COLO668 (cell line): ENCODE results near the gene PLEKHJ1.
"Not testable (repeated sequence)": the region's sequence is repeated elsewhere in the genome, so short reads cannot be mapped to it uniquely, and the experiment has no call there.

Experiments used
- DNase-seq: peaks from one replicate; lab custom pipeline; 2025; ENCODE audit not compliant: unreplicated experiment; lab: John Stamatoyannopoulos, UW

PLEKHJ1 gene, protein sequence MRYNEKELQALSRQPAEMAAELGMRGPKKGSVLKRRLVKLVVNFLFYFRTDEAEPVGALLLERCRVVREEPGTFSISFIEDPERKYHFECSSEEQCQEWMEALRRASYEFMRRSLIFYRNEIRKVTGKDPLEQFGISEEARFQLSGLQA

DNA sequence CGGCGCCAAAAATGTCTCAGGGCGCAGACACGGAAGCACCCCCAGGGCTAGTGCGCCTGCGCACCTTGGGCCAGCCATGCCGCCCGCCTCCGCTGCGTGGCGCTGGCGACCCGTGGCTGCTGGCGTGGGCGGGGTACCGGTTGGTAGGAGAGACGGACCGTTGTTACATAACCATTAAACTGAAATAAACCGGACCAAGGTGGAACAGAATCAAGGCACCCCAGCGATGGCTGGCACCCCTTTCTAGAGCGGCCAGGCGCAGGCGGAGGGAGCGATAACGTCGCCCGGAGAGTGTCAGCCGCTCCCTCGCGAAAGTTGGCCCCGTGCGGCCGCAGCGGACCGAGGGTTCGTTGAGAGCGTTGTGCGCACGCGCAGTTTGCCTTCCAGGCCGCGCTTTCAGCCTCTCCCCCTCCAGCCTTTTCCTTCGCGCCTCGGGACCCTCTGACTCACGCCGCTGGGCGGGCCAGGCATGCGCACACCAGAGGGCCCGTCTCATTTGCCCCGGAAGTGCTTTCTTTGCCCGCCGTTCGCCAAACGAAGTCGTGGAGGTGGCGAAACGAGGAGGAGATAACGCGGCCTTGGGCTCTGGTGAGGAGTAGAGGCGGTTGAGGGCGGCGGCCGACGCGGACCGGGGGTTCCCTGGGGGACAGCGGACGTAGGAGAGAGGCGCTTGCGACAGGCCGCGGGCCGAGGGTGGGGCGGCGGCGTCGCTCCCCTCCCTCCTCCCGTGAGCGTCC lies at the start of gene PLEKHJ1, which contains the start of gene SF3A2:
TSS of gene PLEKHJ1 (minus strand) at position 16 of the 737 bp plus-strand sequence. CDS start 81 bp downstream, outside the sequence.
TSS of gene SF3A2 (plus strand) at position 511 of the 737 bp plus-strand sequence. CDS start 6,595 bp downstream, outside the sequence.
- DNase-seq = peak; percentile 98

DNA sequence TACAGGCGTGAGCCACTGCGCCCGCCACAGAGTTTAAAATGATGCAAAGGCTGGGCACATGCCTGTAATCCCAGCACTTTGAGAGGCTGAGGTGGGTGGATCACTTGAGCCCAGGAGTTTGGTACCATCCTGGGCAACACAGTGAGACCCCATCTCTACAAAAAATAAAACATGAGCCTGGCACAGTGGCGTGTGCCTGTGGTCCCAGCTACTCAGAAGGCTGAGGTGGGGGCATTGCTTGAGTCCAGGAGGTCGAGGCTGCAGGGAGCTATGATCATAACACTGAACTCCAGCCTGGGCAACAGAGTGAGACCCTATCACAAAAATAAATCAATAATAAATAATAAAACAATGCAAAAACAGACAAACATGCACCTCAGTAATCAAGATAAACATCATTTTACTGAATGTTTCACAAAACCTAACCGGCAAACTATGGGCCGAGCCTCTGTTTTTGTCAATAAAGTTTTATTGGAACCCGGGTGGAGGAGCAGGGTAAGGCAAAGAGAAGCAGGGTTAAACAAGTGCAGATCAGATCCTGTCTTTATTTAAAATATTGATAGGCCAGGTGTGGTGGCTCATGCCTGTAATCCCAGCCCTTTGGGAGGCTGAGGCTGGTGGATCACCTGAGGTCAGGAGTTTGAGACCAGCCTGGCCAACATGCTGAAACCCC lies 47.8 kb upstream of the PLEKHJ1 start:
- no peak for DNase-seq

DNA sequence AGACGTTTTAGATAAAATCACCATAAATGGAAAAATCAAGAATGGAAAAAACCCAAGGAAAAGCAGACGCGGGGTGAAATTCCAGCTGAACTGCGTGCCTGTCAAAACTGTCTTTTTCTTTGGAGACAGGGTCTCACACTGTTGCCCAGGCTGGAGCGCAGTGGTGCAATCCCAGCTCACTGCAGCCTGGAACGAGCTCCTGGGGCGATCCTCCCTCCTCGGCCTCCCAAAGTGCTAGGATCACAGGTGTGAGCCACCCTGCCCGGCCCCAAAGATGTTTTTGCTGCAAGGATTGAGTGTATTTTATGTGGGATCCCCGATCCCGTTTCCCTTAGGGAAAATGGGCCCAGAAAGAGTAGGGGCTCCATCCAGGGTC lies 46.7 kb upstream of the PLEKHJ1 start:
- no peak for DNase-seq

GRCh38 chr19:2282062-2282861 lies 46.1 kb upstream of the PLEKHJ1 start, which contains the start of gene PEAK3:
Gene PEAK3, minus strand, starts transcription at chr19:2282175. Its CDS starts 1,244 bp downstream, at chr19:2280931.
- no peak for DNase-seq

GRCh38 chr19:2281265-2282061 lies 45.3 kb upstream of the PLEKHJ1 start:
- DNase-seq = not testable (repeated sequence)

GRCh38 chr19:2280633-2281264 lies 44.6 kb upstream of the PLEKHJ1 start:
- DNase-seq = no peak

GRCh38 chr19:2278459-2279158 lies 42.5 kb upstream of the PLEKHJ1 start:
- no peak for DNase-seq

DNA sequence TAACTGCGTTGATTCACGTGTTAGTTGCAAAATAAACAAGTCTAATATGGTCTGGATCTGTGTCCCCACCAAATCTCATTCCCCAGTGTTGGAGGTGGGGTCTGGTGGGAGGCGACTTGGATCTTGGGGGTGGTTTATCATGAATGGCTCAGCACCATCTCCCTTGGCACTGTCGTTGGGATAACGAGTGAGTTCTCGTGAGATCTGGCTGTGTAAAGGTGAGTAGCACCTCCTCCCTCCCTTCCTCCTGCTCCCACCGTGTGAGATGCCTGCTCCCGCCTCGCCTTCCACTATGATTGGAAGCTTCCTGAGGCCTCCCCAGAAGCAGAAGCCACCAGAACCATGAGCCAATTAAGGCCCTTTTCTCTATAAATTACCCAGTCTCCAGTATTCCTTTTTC lies 41.0 kb upstream of the PLEKHJ1 start:
- no peak for DNase-seq

GRCh38 chr19:2276429-2276986 lies 40.4 kb upstream of the PLEKHJ1 start:
- DNase-seq = no peak

- DNase-seq = no peak
These were observed 39.7 kb upstream of the PLEKHJ1 start for GRCh38 chr19:2275588-2276428.

DNA sequence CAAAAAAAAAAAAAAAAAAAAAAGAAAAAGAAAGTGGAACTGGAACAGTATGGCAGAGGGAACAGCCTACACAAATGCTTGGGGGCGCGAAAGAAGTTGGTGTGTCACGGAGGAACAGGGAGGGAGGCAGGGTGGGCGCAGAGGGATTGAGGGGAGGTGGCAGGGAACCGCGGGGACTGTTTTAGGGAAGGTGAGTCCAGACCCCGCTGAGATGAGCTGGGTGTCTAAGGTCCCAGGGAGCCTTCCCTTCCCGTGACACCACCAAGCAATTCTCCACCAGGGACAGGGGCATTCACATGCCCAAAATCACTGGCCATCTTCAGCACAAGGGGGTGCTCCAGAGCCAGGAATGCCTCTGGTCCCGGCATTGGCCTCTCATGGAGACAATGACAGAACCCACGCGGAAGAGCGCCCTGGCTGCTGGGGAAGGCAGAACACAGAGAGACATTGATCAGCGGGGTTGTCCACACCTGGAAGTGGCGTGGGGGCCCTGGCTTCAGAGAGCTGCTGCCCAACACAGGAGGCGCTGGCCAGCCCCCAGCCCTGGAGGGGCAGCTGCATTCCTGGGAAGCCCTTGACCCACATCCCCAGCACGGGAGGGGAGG lies 38.9 kb upstream of the PLEKHJ1 start:
- DNase-seq = peak; percentile 80

- no peak for DNase-seq
These were observed 38.1 kb upstream of the PLEKHJ1 start for GRCh38 chr19:2274185-2274711.

DNA sequence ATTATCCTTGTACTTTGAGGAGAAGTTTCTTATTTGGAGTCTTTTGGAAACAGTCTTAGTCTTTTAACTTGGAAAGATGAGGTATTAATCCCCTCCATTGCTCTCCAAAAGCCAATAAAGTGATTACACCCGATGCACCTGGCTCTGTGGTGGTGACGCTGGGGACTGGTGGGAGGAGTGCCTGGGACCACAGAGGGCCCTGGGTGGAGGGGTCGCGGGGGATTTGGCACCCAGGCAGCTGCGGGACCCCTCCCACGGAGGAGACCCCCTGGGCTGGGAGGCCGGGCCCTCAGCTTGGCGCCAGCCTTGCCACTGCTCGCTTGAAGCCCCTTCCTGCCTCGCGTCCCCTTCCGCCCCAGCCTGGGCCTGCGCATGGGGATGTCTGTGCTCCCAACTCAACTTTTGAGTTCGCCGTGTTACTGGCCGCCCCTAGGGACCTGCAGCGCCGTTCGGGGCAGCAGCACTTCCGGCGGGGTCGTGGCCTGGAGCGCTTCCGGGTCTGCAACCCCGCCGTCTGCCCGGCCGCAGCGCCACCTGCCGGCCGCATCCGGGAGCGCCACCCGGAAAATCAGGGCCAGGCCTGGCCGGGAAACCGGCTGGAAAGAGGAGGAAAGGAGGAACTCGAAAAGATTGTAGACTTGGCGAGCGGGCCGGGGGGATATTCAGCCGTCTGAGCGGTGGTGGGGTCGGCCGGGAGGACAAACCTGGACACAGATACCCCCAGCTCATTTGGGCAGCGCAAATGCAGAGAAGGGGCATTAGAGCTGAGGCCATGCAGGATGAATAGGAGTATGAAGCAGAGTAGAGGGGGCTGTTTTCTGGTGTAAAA lies 37.4 kb upstream of the PLEKHJ1 start:
- DNase-seq = peak; percentile 88

- DNase-seq = peak; percentile 54
These were observed 35.3 kb upstream of the PLEKHJ1 start for GRCh38 chr19:2271234-2272103.

DNA sequence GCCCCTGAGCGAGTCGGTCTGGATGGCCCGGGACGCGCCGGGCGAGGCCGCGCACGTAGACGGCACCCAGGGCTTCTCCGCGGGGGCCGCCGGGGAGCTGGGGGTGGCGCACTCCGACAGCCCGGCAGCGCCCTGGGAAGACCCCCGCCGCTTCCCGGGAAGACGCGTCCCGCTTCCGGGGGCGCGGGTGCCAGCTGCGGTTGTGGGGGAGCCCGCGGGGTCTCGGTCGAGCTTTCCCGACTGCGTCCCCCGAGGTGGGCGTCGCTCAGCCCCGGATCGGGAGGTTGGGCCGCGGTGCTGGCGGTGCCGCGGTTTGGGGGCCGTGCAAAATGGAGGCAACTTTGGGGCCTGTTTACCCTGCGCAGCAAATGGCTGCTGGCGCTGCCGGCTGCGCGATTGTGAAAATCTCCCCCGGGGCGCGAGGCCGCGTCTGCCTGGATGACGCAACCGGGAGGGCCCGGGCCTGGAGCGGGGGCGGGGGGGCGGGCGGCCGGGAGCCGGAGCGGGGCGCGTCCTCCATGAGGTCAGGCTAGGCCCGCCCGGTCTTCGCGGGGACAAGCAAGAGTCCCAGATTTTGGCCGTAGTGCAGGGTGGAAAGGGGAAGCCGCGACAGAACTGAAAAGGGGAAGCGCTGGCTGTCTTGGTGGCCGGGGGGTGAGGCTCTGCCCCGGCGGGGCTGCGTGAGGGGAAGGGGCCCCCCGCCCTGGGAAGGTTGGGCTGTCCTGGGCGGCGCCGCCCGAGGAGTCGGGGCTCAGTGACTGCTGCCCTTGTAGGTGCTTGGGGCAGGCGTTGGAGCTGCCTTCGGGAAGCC lies 34.5 kb upstream of the PLEKHJ1 start:
- peak; percentile 83 for DNase-seq
